Skeletal muscle tissue (tissue), 4 donors: ENCODE measurements around the gene CDH22. TPM values are rescaled to one million over a fixed set of nuclear protein-coding genes. Genes with fewer than 3 reads are reported as not detected.

Source experiments
- H3K27ac ChIP-seq: one replicate; pipeline ENCODE4 v1.7.0; 2013; ENCODE audit warnings: mild to moderate bottlenecking, low read depth, low read length, inconsistent platforms
- H3K27me3 ChIP-seq, 3 donors: one replicate each; pipeline ENCODE4 v1.7.0; 2013; ENCODE audit warnings: low read length in 3 of 3; ENCODE audit not compliant: control insufficient read depth in 3 of 3, insufficient read depth in 3 of 3
- H3K36me3 ChIP-seq, 3 donors: one replicate each; pipeline ENCODE4 v1.7.0; 2013; ENCODE audit warnings: low read length in 3 of 3; ENCODE audit not compliant: control insufficient read depth in 3 of 3, insufficient read depth in 3 of 3
- H3K4me1 ChIP-seq, 3 donors: one replicate each; pipeline ENCODE4 v1.7.0; 2013; ENCODE audit warnings: low read length in 3 of 3, mild to moderate bottlenecking in 3 of 3; ENCODE audit not compliant: control insufficient read depth in 3 of 3, insufficient read depth in 3 of 3
- H3K4me3 ChIP-seq, 3 donors: one replicate each; pipeline ENCODE4 v1.7.0; 2013; ENCODE audit warnings: low read length in 3 of 3
- H3K9ac ChIP-seq, 3 donors: one replicate each; pipeline ENCODE4 v1.7.0; 2013; ENCODE audit warnings: low read length in 3 of 3, mild to moderate bottlenecking in 3 of 3, moderate library complexity in 2 of 3, low read depth in 1 of 3
- H3K9me3 ChIP-seq, 3 donors: one replicate each; pipeline ENCODE4 v1.7.0; 2013; ENCODE audit warnings: low read length in 3 of 3; ENCODE audit not compliant: control insufficient read depth in 3 of 3
- total RNA-seq: library from RNA; depleted of rRNA; stranded (reverse); fragments of >200 nt; gene quantifications from one replicate; pipeline ENCODE4 v1.2.3, GENCODE V29; 2014
- donor health status: Osteomylitis.

Gene CDH22
- total RNA-seq, 1 donor from 2014 or later, result 0.52 TPM

GRCh38 chr20:46213946-46214823, 94.1 kb downstream of the CDH22 start:
- Histone ChIP-seq H3K36me3 (no peaks in the 10 kb centered on the region), H3K4me3 (no peak overlapping the region), H3K9me3 (no peaks in the 10 kb centered on the region), H3K27me3 (peaks cover 16 to 27% (median 25%) of the 10 kb centered on the region in 3 donors), H3K27ac (no peak overlapping the region), H3K4me1 (peaks cover 10 to 26% (median 22%) of the 10 kb centered on the region in 3 donors), H3K9ac (no peak overlapping the region)

GRCh38 chr20:46212876-46213275, 95.4 kb downstream of the CDH22 start:
- Histone ChIP-seq H3K9me3 (no peaks in the 10 kb centered on the region), H3K4me1 (peaks cover 10 to 28% (median 22%) of the 10 kb centered on the region in 3 donors), H3K4me3 (no peak overlapping the region), H3K27me3 (peaks cover 17 to 29% (median 25%) of the 10 kb centered on the region in 3 donors), H3K27ac (no peak overlapping the region), H3K36me3 (no peaks in the 10 kb centered on the region), H3K9ac (no peak overlapping the region)

- H3K4me3 ChIP-seq, result no peak overlapping the region
- no peaks in the 10 kb centered on the region for H3K9me3 ChIP-seq
- peaks cover 17 to 29% (median 25%) of the 10 kb centered on the region in 3 donors for H3K27me3 ChIP-seq
- H3K4me1 ChIP-seq, result peaks cover 10 to 34% (median 26%) of the 10 kb centered on the region in 3 donors
- H3K27ac ChIP-seq, result no peak overlapping the region
- no peaks in the 10 kb centered on the region for H3K36me3 ChIP-seq
- H3K9ac ChIP-seq, result no peak overlapping the region
Observed at GRCh38 chr20:46212252-46212651, 96.0 kb downstream of the CDH22 start.

GRCh38 chr20:46211331-46211722, 97.0 kb downstream of the CDH22 start:
- no peak overlapping the region for H3K27ac ChIP-seq

GRCh38 chr20:46210672-46211330, 97.5 kb downstream of the CDH22 start:
- H3K36me3 ChIP-seq, result no peaks in the 10 kb centered on the region
- H3K9ac ChIP-seq, result no peak overlapping the region
- no peak overlapping the region for H3K4me3 ChIP-seq
- H3K27ac ChIP-seq, result no peak overlapping the region
- peaks cover 10 to 37% (median 24%) of the 10 kb centered on the region in 3 donors for H3K4me1 ChIP-seq
- H3K27me3 ChIP-seq, result peaks cover 17 to 29% (median 25%) of the 10 kb centered on the region in 3 donors
- H3K9me3 ChIP-seq, result no peaks in the 10 kb centered on the region

More at GRCh38 chr20:46211331-46211722, 97.0 kb downstream of the CDH22 start:
- no peak overlapping the region for H3K9ac ChIP-seq
- H3K4me1 ChIP-seq, result peaks cover 14 to 37% (median 29%) of the 10 kb centered on the region in 3 donors
- no peaks in the 10 kb centered on the region for H3K36me3 ChIP-seq
- H3K27me3 ChIP-seq, result peaks cover 17 to 29% (median 25%) of the 10 kb centered on the region in 3 donors
- no peak overlapping the region for H3K4me3 ChIP-seq
- no peaks in the 10 kb centered on the region for H3K9me3 ChIP-seq

GRCh38 chr20:46209930-46210671, 98.2 kb downstream of the CDH22 start:
- Histone ChIP-seq H3K4me1 (peaks cover 15 to 38% (median 23%) of the 10 kb centered on the region in 3 donors), H3K9ac (no peak overlapping the region), H3K9me3 (no peaks in the 10 kb centered on the region), H3K4me3 (no peak overlapping the region), H3K36me3 (no peaks in the 10 kb centered on the region), H3K27me3 (peaks cover 17 to 29% (median 25%) of the 10 kb centered on the region in 3 donors), H3K27ac (no peak overlapping the region)

- peaks cover 14 to 26% (median 15%) of the 10 kb centered on the region in 3 donors for H3K4me1 ChIP-seq
- H3K4me3 ChIP-seq, result no peak overlapping the region
- no peaks in the 10 kb centered on the region for H3K36me3 ChIP-seq
- H3K9me3 ChIP-seq, result no peaks in the 10 kb centered on the region
- H3K27me3 ChIP-seq, result peaks cover 20 to 39% (median 31%) of the 10 kb centered on the region in 3 donors
- no peak overlapping the region for H3K27ac ChIP-seq
- H3K9ac ChIP-seq, result no peak overlapping the region
Observed at GRCh38 chr20:46207793-46208192, 100.5 kb downstream of the CDH22 start.

GRCh38 chr20:46206992-46207549, 101.2 kb downstream of the CDH22 start:
- Histone ChIP-seq H3K9me3 (no peaks in the 10 kb centered on the region), H3K4me1 (peaks cover 15 to 26% (median 16%) of the 10 kb centered on the region in 3 donors), H3K27ac (no peak overlapping the region), H3K27me3 (peaks cover 24 to 39% (median 33%) of the 10 kb centered on the region in 3 donors), H3K36me3 (no peaks in the 10 kb centered on the region), H3K4me3 (no peak overlapping the region), H3K9ac (peak overlapping the region in 1 of 3 donors; percentile 8)

- Histone ChIP-seq H3K36me3 (no peaks in the 10 kb centered on the region), H3K4me3 (no peak overlapping the region), H3K9ac (no peak overlapping the region), H3K4me1 (peaks cover 15 to 27% (median 16%) of the 10 kb centered on the region in 3 donors), H3K27me3 (peaks cover 31 to 40% (median 34%) of the 10 kb centered on the region in 3 donors), H3K27ac (no peak overlapping the region), H3K9me3 (no peaks in the 10 kb centered on the region)
Observed at GRCh38 chr20:46206025-46206424, 102.3 kb downstream of the CDH22 start.
